Mesothelial cell of epicardium (in vitro differentiated cells): ENCODE data around the gene PRSS21. TPM values are rescaled to one million over a fixed set of nuclear protein-coding genes. Genes with fewer than 3 reads are reported as not detected.

ENCODE experiments used
- DNase-seq, 2 experiments: peaks; one replicate each; pipeline ENCODE4 v3.0.0; 2021; ENCODE audit warnings: low spot score in 2 of 2; ENCODE audit not compliant: unreplicated experiment in 2 of 2
- H3K27ac Mint-ChIP-seq: 2 replicates; pipeline ENCODE4 v1.8.0; 2021; ENCODE audit warnings: mixed read lengths
- H3K27me3 Mint-ChIP-seq: 2 replicates; pipeline ENCODE4 v1.8.0; 2021; ENCODE audit warnings: low read depth, mixed read lengths
- H3K36me3 Mint-ChIP-seq: 2 replicates; pipeline ENCODE4 v1.8.0; 2021; ENCODE audit warnings: mixed read lengths
- H3K4me1 Mint-ChIP-seq: 2 replicates; pipeline ENCODE4 v1.8.0; 2021; ENCODE audit warnings: mixed read lengths
- H3K4me3 Mint-ChIP-seq: 2 replicates; pipeline ENCODE4 v1.8.0; 2021; ENCODE audit warnings: mild to moderate bottlenecking, moderate library complexity, mixed read lengths
- H3K9me3 Mint-ChIP-seq: 2 replicates; pipeline ENCODE4 v1.8.0; 2021; ENCODE audit warnings: mixed read lengths
- CTCF ChIP-seq: fragments of 200-600 bp; sonication (generic); IDR thresholded peaks from one replicate; pipeline ENCODE4 v1.5.0; 2021; ENCODE audit warnings: antibody characterized with exemption; ENCODE audit not compliant: unreplicated experiment
- total RNA-seq: library from RNA; stranded (reverse); gene quantifications from 3 replicates; pipeline ENCODE4 v1.2.1, GENCODE V29; 2021

Gene PRSS21
- total RNA-seq, 1 donor from 2014 or later = not detected

- Mint-ChIP-seq H3K36me3 (no peaks in the 10 kb centered on the region), H3K9me3 (no peaks in the 10 kb centered on the region), H3K27me3 (peaks cover 32% of the 10 kb centered on the region), H3K4me1 (no peaks in the 10 kb centered on the region), H3K4me3 (no peak within 1 kb of the TSS), H3K27ac (no peak within 1 kb of the TSS)
- no peak for DNase-seq
- no peak for TF ChIP-seq CTCF
These were observed 29.6 kb upstream of the PRSS21 start, which contains the start of gene PRSS33 for GRCh38 chr16:2787406-2787805. PRSS33 (minus strand) TSS chr16:2787560; CDS start chr16:2786547, 1,013 bp downstream.

DNA sequence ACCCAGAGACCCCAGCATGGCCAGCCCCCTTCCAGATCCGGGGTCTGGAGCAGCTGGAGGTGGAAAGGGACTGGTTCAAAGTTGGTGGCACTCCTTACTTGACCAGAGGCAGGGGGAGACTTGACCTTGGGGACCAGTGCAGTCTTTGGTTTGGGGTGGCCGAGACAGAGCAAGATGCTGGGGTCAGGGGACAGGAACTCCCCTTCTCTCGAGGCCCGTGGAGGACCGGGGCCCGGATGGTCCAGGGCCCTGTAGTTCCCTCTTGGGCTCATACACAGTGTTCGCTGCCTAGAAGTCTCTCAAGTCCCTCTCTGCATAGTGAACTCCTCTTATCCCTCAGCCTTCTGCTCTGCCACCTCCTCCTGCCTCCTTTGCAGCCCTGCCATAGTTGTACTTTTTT lies 29.1 kb upstream of the PRSS21 start:
- TF ChIP-seq CTCF = no peak
- H3K9me3 Mint-ChIP-seq = no peaks in the 10 kb centered on the region
- no peak overlapping the region for H3K27ac Mint-ChIP-seq
- no peak for DNase-seq
- no peaks in the 10 kb centered on the region for H3K36me3 Mint-ChIP-seq
- peaks cover 32% of the 10 kb centered on the region for H3K27me3 Mint-ChIP-seq
- no peak overlapping the region for H3K4me3 Mint-ChIP-seq
- H3K4me1 Mint-ChIP-seq = no peaks in the 10 kb centered on the region

- Mint-ChIP-seq H3K9me3 (no peaks in the 10 kb centered on the region), H3K4me3 (no peak overlapping the region), H3K27ac (no peak overlapping the region), H3K36me3 (no peaks in the 10 kb centered on the region), H3K27me3 (peaks cover 45% of the 10 kb centered on the region), H3K4me1 (no peaks in the 10 kb centered on the region)
- no peak for TF ChIP-seq CTCF
- DNase-seq = no peak
These were observed 26.4 kb upstream of the PRSS21 start for GRCh38 chr16:2790631-2791030.

DNA sequence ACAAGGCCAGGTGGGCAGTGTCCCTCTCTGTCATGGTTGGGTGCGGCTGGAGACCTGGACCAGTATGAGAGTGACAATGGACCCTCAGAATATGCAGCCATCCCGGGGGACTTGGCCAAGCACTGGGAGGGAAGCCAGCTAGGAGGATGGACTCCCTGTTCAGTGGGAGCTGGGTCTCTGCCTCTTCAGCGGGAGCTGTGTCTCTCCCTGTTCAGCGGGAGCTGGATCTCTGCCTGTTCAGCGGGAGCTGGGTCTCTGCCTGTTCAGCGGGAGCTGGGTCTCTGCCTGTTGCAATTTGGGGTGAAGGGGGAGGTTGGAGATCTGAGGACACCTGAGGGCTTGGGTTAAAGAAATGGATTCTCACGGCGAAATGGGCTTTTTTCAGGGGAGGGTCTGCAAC lies 25.9 kb upstream of the PRSS21 start:
- Mint-ChIP-seq H3K27ac (no peak overlapping the region), H3K27me3 (peaks cover 48% of the 10 kb centered on the region), H3K4me3 (no peak overlapping the region), H3K36me3 (no peaks in the 10 kb centered on the region), H3K4me1 (no peaks in the 10 kb centered on the region), H3K9me3 (no peaks in the 10 kb centered on the region)
- TF ChIP-seq CTCF = no peak
- DNase-seq = no peak

GRCh38 chr16:2792940-2793339 lies 24.1 kb upstream of the PRSS21 start:
- no peaks in the 10 kb centered on the region for H3K36me3 Mint-ChIP-seq
- H3K4me3 Mint-ChIP-seq = no peak overlapping the region
- no peak overlapping the region for H3K27ac Mint-ChIP-seq
- no peaks in the 10 kb centered on the region for H3K9me3 Mint-ChIP-seq
- H3K27me3 Mint-ChIP-seq = peaks cover 53% of the 10 kb centered on the region
- no peaks in the 10 kb centered on the region for H3K4me1 Mint-ChIP-seq
- TF ChIP-seq CTCF = no peak
- no peak for DNase-seq
